ENCODE measurements around the gene MOCS1. TPM values are rescaled to one million over a fixed set of nuclear protein-coding genes. Genes with fewer than 3 reads are reported as not detected.

MOCS1 gene
- total RNA-seq, 1 donor from 2014 or later = 29.3 TPM

DNA sequence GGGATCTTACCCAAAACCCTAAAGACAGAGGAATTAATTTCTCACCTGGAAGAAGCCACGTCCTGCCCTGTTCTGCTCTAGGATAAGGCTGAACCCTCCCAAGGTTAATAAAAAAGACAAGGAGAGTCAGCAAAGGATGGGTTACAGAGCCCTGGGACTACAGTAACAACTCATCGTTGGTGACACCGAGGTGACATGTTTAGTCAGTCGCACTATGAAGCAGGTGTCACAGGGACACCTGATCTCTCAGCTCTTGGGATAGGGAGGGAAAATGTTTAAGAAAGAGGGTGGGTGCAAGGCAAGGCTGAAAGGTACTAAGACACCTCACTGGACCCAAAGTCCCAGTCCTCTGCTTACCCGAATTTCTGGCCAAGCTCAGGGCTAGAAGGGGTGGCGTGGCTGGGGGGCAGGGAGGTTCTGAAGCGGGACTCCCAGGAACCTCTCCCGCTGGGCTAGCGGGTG lies 562 bp downstream of the MOCS1 start:
- H3K27ac ChIP-seq = peak overlapping the region; percentile 89
- TF ChIP-seq, protein P1, sequence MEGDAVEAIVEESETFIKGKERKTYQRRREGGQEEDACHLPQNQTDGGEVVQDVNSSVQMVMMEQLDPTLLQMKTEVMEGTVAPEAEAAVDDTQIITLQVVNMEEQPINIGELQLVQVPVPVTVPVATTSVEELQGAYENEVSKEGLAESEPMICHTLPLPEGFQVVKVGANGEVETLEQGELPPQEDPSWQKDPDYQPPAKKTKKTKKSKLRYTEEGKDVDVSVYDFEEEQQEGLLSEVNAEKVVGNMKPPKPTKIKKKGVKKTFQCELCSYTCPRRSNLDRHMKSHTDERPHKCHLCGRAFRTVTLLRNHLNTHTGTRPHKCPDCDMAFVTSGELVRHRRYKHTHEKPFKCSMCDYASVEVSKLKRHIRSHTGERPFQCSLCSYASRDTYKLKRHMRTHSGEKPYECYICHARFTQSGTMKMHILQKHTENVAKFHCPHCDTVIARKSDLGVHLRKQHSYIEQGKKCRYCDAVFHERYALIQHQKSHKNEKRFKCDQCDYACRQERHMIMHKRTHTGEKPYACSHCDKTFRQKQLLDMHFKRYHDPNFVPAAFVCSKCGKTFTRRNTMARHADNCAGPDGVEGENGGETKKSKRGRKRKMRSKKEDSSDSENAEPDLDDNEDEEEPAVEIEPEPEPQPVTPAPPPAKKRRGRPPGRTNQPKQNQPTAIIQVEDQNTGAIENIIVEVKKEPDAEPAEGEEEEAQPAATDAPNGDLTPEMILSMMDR (IDR thresholded peaks at IDR 0.05) = no peak
- DNase-seq (no peak), ATAC-seq (no peak)
- intact Hi-C loops (cut with DNase I) = no loop called here
- H3K27me3 ChIP-seq = no peaks in the 10 kb centered on the region
- no peaks in the 10 kb centered on the region for H3K36me3 ChIP-seq
- H3K4me3 ChIP-seq = peak overlapping the region; percentile 79
- H3K9me3 ChIP-seq = no peaks in the 10 kb centered on the region
- peaks cover 24% of the 10 kb centered on the region for H3K4me1 ChIP-seq

DNA sequence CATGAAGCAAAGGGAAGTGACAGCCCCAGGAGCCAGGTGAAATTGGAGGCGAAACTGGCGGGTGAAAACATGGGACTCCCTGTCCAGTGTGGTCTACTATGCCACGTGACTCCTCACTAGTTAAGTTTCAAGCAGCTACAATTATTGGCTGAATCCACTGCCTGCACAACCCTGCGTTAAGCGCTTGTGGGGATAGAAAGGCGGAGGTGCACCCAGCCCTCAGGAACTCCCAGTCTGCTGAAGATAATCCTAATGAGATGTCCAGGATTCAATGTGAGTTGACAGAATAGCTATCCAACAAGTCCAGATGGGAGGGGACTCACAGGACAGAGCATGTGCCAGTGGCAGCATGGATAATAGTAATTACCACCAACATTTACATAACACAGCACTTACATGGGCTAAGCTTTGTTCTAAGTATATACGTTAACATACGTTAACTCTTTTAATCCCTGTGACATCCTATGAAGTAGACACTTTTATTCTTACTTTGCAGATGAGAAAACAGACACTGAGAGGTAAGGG lies 1.8 kb downstream of the MOCS1 start:
- Histone ChIP-seq H3K27me3 (no peaks in the 10 kb centered on the region), H3K9me3 (no peaks in the 10 kb centered on the region), H3K4me3 (peak overlapping the region; percentile 79), H3K27ac (no peak overlapping the region), H3K4me1 (peaks cover 28% of the 10 kb centered on the region), H3K36me3 (no peaks in the 10 kb centered on the region)
- intact Hi-C loops (cut with DNase I) = no loop called here
- ATAC-seq = no peak
- DNase-seq = no peak
- TF ChIP-seq, protein P1 (IDR thresholded peaks at IDR 0.05) = no peak

DNA sequence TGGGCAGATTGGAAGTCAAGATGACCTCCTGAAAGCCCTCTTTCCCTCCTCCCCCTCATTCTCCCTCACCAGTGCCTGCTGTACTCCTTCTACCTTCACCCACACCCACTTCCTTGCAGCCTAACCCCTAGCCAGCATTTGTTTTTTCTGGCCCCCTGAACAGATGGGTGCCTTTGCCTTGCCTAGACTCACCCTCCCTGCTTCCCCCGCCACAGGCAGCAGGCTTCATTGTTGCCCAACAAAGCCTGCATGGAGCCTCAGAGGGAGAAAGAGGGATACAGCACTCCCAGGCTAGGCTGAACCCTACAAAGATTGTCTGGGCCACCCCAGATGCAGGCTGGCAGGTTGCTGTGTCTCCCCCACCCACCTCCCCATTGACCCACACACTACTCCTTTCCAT lies 2.7 kb downstream of the MOCS1 start:
- ATAC-seq (no peak), DNase-seq (no peak)
- H3K27me3 ChIP-seq = no peaks in the 10 kb centered on the region
- H3K36me3 ChIP-seq = no peaks in the 10 kb centered on the region
- intact Hi-C loops (cut with DNase I) = no loop called here
- TF ChIP-seq, protein P1 (IDR thresholded peaks at IDR 0.05) = no peak
- peak overlapping the region; percentile 49 for H3K27ac ChIP-seq
- peak overlapping the region; percentile 79 for H3K4me3 ChIP-seq
- peaks cover 35% of the 10 kb centered on the region for H3K4me1 ChIP-seq
- H3K9me3 ChIP-seq = no peaks in the 10 kb centered on the region

DNA sequence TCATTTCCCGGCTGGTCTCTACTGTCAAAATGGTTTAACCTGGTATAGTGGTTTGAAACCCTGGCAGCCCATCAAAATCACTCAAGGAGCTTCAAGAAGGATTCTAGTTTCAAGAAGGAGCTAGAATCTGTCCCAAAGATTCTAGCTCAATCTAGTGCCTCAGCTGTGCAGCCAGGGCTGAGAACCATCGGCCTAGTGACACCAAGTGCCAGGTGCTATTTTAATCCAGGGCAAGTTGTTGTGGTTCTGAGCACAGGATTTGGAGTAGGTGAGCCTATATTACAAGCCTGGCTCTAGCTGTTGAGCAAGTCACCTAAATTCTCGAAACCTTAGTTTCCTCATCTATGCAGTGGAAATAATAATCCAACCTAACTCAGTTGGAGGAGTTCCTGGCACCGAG lies 3.7 kb downstream of the MOCS1 start:
- Histone ChIP-seq H3K9me3 (no peaks in the 10 kb centered on the region), H3K27ac (peak overlapping the region; percentile 49), H3K36me3 (peaks cover 3% of the 10 kb centered on the region), H3K27me3 (no peaks in the 10 kb centered on the region), H3K4me1 (peaks cover 35% of the 10 kb centered on the region), H3K4me3 (no peak overlapping the region)
- DNase-seq = no peak
- intact Hi-C loops (cut with DNase I) = no loop called here
- TF ChIP-seq, protein P1 (IDR thresholded peaks at IDR 0.05) = no peak
- no peak for ATAC-seq

DNA sequence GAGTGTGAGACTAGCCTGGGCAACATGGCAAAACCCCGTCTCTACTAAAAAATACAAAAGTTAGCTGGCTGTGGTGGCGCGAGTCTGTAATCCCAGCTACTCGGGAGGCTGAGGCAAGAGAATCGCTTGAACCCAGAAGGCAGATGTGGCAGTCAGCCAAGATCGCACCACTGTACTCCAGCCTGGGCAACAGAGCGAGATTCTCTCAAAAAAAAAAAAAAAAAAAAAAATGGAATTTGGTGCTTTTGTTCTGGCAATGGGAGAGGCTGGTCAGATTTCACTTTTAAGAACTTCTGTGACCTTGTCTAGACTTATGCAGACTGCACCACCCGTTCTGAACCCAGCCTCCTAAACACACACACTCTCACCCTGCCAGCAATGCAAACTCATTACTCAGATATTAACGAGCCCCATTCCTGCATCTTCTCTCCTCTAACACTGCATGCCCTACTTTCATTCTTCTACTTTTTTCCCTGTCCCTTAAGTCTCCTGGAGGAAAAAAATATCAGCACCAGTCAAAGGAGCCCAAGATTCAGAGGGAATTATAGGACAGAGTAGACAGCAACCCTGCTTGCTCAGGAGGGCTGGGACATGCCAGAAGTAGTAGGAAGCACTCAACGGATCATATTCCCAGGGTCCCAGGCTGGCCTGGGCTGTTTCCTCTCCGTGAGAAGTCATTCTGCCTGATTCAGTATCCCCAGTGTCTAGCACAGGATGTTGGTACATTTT lies 4.4 kb downstream of the MOCS1 start:
- H3K36me3 ChIP-seq = peaks cover 10% of the 10 kb centered on the region
- H3K4me3 ChIP-seq = no peak overlapping the region
- intact Hi-C loops (cut with DNase I) = no loop called here
- H3K9me3 ChIP-seq = no peaks in the 10 kb centered on the region
- no peaks in the 10 kb centered on the region for H3K27me3 ChIP-seq
- DNase-seq (no peak), ATAC-seq (no peak)
- peaks cover 33% of the 10 kb centered on the region for H3K4me1 ChIP-seq
- peak overlapping the region; percentile 49 for H3K27ac ChIP-seq
- TF ChIP-seq, protein P1 (IDR thresholded peaks at IDR 0.05) = no peak
